HPDE6-E6E7 (cell line): Measurements from ENCODE around the gene TMEM179.
"Not testable (repeated sequence)": the region's sequence is repeated elsewhere in the genome, so short reads cannot be mapped to it uniquely, and the experiment has no call there.

Experiments
- DNase-seq: peaks from one replicate; pipeline ENCODE4 v3.0.0; 2011; ENCODE audit warnings: missing footprints; ENCODE audit errors: extremely low spot score

TMEM179 gene

GRCh38 chr14:104637546-104638003 is 33.0 kb upstream of the TMEM179 start:
- no peak for DNase-seq

- DNase-seq = not testable (repeated sequence)
Measured at GRCh38 chr14:104636846-104637545, 32.4 kb upstream of the TMEM179 start.

- DNase-seq = no peak
Measured at GRCh38 chr14:104636131-104636530, 31.6 kb upstream of the TMEM179 start.

GRCh38 chr14:104635717-104636116 is 31.1 kb upstream of the TMEM179 start:
- no peak for DNase-seq

GRCh38 chr14:104634886-104635570 is 30.5 kb upstream of the TMEM179 start:
- DNase-seq = no peak

GRCh38 chr14:104634138-104634760 is 29.7 kb upstream of the TMEM179 start:
- DNase-seq = no peak

- no peak for DNase-seq
Measured at GRCh38 chr14:104633276-104634137, 28.9 kb upstream of the TMEM179 start.

GRCh38 chr14:104632781-104633180 is 28.2 kb upstream of the TMEM179 start:
- no peak for DNase-seq

- DNase-seq = no peak
Measured at GRCh38 chr14:104624939-104625338, 20.4 kb upstream of the TMEM179 start.

GRCh38 chr14:104614126-104614812 is 9.7 kb upstream of the TMEM179 start:
- DNase-seq = no peak

- DNase-seq = no peak
Measured at GRCh38 chr14:104611881-104612280, 7.3 kb upstream of the TMEM179 start.

- no peak for DNase-seq
Measured at GRCh38 chr14:104610749-104611310, 6.3 kb upstream of the TMEM179 start.

GRCh38 chr14:104609666-104610065 is 5.1 kb upstream of the TMEM179 start:
- DNase-seq = no peak

- no peak for DNase-seq
Measured at GRCh38 chr14:104603711-104604401, 716 bp downstream of the TMEM179 start.

- no peak for DNase-seq
Measured at GRCh38 chr14:104602933-104603325, 1.6 kb downstream of the TMEM179 start.

GRCh38 chr14:104602315-104602932 is 2.1 kb downstream of the TMEM179 start:
- DNase-seq = no peak

- no peak for DNase-seq
Measured at GRCh38 chr14:104601786-104602185, 2.8 kb downstream of the TMEM179 start.

- DNase-seq = no peak
Measured at GRCh38 chr14:104600805-104601204, 3.8 kb downstream of the TMEM179 start.

GRCh38 chr14:104600141-104600643 is 4.4 kb downstream of the TMEM179 start:
- no peak for DNase-seq

- no peak for DNase-seq
Measured at GRCh38 chr14:104599446-104599845, 5.1 kb downstream of the TMEM179 start.
